Mononuclear cell (primary cell): Measurements from ENCODE around the gene ORMDL3. TPM values are rescaled to one million over a fixed set of nuclear protein-coding genes. Genes with fewer than 3 reads are reported as not detected.

ENCODE experiments used
- H3K27me3 ChIP-seq: 2 replicates; pipeline ENCODE4 v1.6.0; 2011; ENCODE audit warnings: low read length, control low read depth; ENCODE audit not compliant: insufficient read depth
- H3K4me1 ChIP-seq: 2 replicates; pipeline ENCODE4 v1.5.1; 2011; ENCODE audit warnings: mild to moderate bottlenecking, low read length, control low read depth; ENCODE audit not compliant: insufficient read depth
- H3K4me3 ChIP-seq: 2 replicates; pipeline ENCODE4 v1.5.1; 2011; ENCODE audit warnings: mild to moderate bottlenecking, low read length, moderate library complexity
- H3K9me3 ChIP-seq: 2 replicates; pipeline ENCODE4 v1.5.1; 2011; ENCODE audit warnings: low read depth, mild to moderate bottlenecking, control low read depth, low read length
- total RNA-seq: library from RNA; depleted of rRNA; stranded (reverse); fragments of >200 nt; gene quantifications from one replicate; pipeline ENCODE4 v1.2.3, GENCODE V29; 2012

The ORMDL3 gene, protein sequence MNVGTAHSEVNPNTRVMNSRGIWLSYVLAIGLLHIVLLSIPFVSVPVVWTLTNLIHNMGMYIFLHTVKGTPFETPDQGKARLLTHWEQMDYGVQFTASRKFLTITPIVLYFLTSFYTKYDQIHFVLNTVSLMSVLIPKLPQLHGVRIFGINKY
- 57.3 TPM for total RNA-seq

DNA sequence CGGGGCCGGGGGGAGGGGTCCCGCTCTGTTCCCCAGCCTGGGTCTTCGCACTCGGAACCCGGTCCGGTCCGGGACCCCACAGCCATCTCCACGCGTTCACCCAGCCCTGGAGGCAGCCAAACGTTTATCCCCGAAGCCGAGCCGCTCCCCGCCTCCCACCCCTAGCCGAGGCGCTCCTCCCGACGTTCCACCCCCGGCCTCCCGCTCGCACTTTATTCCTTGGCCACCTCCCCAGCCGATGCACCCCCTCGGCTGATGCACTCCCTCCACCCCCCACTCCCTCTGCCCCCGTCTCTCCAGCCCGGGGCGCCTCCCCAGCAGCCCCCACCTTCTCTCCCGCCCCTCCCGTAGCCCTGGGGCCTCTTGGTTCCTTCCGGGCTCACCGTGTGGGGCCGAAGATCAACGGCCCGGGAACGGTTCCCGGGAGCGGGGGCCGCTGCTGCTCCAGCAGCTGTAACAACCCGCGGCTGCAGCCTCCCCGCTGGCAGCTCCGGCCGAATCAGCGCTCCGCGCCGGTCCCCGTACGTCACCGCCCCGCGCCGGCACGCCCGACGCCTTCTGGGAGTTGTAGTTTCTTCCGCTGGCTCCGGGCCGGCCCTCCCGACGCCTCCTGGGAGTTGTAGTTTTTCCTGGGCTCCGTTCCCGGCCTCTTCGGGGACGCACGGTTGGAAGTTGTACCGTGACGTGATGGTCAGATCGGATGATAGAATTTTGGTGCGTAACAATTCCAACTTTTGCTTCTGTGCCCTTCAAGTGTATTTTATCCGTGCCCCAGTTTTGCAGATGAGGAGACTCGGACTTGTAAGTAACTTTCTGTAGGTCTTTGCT is at the start of gene ORMDL3, which contains the start of gene LRRC3C:
ORMDL3 (minus strand) TSS at position 501 of the 828 bp plus-strand sequence. CDS start 3,398 bp downstream, outside the sequence.
LRRC3C (plus strand) TSS at position 632 of the 828 bp plus-strand sequence. CDS start 13,792 bp downstream, outside the sequence.
- H3K4me1 ChIP-seq, result peaks cover 67% of the 10 kb centered on the region
- peak within 1 kb of the TSS; percentile 63 for H3K4me3 ChIP-seq
- no peaks in the 10 kb centered on the region for H3K9me3 ChIP-seq
- no peaks in the 10 kb centered on the region for H3K27me3 ChIP-seq

DNA sequence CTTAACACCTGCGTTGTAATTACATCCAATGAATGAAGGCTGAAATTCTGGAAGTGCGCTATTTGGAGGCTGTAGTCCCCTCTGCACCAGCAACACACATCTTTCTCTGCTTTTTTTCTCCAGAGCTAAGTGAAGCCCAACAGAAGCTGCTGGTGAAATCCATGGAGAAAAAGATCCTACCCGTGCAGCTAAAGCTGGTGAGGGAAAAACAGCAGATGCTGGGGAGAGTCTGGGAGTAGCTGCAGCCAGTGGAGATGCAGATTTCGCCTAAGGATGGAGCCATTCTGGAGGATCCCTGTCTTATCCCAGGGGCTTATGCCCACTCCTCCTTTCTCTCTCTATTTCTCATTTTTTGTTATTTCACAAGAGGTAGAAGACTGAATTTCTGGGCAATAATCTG is 48.4 kb upstream of the ORMDL3 start:
- no peaks in the 10 kb centered on the region for H3K27me3 ChIP-seq
- no peaks in the 10 kb centered on the region for H3K9me3 ChIP-seq
- H3K4me1 ChIP-seq, result peaks cover 23% of the 10 kb centered on the region
- no peak overlapping the region for H3K4me3 ChIP-seq

DNA sequence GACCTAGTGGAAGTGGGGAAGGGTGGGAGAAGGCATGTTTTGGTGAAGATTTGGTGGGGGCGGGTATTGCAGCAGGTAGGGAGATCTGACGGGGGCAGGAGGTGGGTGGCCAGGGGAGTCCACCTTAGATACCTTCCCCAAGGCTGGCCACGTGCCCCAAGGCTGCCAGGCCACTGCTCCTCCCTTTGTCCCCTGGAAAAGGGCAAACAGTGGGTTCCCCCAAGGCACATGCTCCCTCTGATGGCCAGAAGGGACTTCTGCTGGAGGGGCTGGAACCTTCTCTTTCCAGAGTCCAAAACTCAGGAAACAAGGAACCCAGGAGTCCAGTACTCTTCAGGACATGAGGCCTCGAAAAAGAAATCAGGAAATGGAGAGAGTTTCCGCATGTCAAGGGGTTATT is 47.0 kb upstream of the ORMDL3 start:
- Histone ChIP-seq H3K4me3 (no peak overlapping the region), H3K4me1 (peaks cover 16% of the 10 kb centered on the region), H3K9me3 (no peaks in the 10 kb centered on the region), H3K27me3 (no peaks in the 10 kb centered on the region)

DNA sequence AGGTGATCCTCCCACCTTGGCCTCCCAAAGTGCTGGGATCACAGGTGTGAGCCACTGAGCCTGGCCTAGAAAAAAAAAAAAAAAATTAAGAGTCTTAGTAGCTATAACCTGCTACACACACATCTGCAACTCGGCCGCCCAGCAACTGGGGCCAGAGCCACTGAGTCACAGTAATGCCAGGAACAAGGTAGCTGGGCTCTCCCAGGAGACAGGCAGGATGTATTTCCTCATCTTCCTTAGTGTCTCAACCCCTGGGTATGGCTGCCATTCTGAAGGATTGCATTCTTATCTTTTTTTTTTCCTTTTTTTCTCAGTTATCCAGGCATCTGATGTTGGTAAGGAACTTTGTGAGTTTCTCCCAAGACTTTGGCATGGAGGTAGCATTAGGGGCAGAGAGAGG is 46.1 kb upstream of the ORMDL3 start:
- Histone ChIP-seq H3K27me3 (no peaks in the 10 kb centered on the region), H3K4me3 (no peak overlapping the region), H3K9me3 (no peaks in the 10 kb centered on the region), H3K4me1 (peaks cover 16% of the 10 kb centered on the region)

DNA sequence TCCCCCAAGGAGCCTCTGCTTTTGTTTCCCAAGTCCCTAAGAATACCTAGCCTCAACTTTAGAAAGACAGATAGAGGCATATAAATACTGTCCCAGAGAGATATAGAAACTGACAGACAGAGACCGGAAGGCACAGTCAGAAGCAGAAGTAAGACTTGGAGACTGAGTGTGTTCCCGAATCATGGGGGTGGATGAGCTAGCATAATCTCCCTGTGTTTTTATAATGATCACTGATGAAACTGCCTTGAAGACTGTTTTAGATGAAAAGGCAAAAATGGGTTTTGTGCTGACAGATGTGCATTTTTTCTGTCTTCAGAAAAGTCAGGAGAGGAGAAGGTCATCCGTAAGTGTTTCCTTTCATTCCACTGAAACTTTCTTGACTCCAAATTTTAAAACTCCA is 44.9 kb upstream of the ORMDL3 start:
- Histone ChIP-seq H3K27me3 (no peaks in the 10 kb centered on the region), H3K9me3 (no peaks in the 10 kb centered on the region), H3K4me3 (no peak overlapping the region), H3K4me1 (peaks cover 27% of the 10 kb centered on the region)

DNA sequence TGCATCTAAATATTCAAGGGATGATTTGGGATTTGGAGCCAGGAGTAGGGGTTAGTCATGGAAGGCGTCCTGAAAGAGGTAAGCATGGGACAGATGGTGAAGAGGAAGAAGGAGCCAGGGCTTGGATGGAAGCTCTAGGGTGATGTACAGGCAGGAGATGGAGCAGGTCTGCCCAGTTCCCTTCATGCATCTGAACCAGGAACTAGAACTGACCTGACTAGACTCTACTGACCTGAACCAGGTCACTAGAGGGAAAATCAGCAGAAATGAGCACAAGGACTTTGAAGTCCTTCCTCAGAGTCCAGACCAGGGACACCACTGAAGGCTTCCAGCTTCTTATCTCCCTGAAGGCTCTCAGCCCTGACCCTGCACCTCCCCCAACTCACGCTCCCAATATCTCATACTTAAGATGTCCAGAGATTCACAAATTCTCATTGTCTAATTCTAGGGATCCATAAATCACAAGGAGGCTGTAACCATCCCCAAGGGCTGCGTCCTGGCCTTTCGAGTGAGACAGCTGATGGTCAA is 43.7 kb upstream of the ORMDL3 start:
- H3K4me1 ChIP-seq, result peaks cover 34% of the 10 kb centered on the region
- no peaks in the 10 kb centered on the region for H3K27me3 ChIP-seq
- no peak overlapping the region for H3K4me3 ChIP-seq

DNA sequence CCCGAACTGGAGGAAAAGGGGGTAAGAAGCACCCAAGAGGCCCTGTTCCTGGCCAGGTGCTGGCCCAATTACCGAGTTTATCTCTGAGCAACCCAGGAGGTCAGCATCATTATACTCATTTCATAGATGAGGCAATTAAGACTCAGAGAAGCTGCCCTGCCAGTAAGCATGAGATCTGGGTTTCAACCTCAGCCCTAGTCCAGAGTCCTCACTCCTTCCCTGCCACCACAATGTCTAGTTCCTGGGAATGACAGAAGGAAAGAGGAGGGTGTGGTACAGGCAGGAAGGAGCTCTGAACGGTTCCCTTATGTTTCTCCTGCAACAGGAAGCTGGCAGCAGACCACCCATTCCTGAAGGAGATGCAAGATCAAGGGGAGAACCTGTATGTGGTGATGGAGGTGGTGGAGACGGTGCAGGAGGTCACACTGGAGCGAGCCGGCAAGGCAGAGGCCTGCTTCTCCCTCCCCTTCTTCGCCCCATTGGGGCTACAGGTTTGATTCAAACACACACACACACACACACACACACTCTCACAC is 42.8 kb upstream of the ORMDL3 start:
- peaks cover 34% of the 10 kb centered on the region for H3K4me1 ChIP-seq
- no peaks in the 10 kb centered on the region for H3K27me3 ChIP-seq
- H3K9me3 ChIP-seq, result no peaks in the 10 kb centered on the region
- no peak overlapping the region for H3K4me3 ChIP-seq

More for the DNA sequence above, 43.7 kb upstream of the ORMDL3 start:
- no peaks in the 10 kb centered on the region for H3K9me3 ChIP-seq

DNA sequence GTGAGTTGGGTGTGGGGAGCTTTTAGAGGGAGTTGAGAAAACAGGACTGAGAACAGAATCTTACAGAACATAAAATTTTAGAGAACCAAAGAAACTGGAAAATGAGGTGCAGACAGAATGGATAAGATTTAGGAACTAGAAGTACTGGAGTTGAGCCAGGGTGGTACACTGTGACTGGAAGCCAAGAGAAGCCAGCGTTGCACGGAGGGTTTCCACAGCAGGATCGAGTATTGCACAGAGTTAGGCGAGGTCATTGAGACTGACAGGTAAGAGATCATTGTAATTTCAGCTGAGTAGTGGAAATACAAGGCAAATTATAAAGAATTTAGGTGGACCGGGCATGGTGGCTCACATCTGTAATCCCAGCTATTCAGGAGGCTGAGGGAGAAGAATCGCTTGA is 42.0 kb upstream of the ORMDL3 start:
- H3K4me3 ChIP-seq, result no peak overlapping the region
- H3K27me3 ChIP-seq, result no peaks in the 10 kb centered on the region
- H3K4me1 ChIP-seq, result peaks cover 34% of the 10 kb centered on the region
- H3K9me3 ChIP-seq, result no peaks in the 10 kb centered on the region

DNA sequence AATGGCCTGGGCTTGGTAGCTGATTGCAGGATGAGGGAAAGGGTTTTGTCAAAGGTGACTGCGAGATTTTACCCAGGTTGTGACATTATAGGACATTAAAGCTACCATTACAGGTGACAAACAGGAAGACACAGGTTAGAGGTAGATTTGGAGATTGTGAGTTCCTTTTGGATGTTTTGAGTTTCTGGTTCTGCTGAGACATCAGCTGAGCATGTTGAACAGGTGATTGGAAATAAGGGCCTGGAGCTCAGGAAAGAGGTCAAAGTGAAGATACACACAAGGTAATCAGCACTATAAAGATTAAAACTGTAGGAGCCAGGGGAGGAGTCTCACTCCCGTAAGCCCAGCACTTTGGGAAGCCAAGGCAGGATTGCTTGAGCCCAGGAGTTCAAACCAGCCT is 41.4 kb upstream of the ORMDL3 start:
- Histone ChIP-seq H3K4me1 (peaks cover 36% of the 10 kb centered on the region), H3K4me3 (no peak overlapping the region), H3K27me3 (no peaks in the 10 kb centered on the region), H3K9me3 (no peaks in the 10 kb centered on the region)

DNA sequence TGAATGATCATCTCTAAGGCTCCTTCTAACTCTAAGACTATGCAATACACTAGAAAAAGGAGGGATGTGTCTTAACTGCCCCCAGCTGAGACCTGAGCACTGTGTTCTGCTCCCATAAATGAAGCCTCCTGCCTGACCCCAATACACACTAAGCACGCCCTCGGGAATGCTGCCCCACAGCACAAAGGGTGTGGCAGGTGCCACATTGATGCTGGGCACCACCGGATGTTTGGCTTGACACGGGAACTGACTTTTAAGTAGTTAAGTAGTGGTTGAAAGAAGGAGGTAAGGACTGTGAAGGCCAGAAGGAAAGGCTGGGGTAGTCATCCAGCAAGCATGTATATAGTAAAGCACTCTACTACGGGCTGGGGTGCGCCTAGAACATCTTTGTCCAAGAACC is 39.4 kb upstream of the ORMDL3 start:
- no peak overlapping the region for H3K4me3 ChIP-seq
- no peaks in the 10 kb centered on the region for H3K9me3 ChIP-seq
- H3K4me1 ChIP-seq, result peaks cover 36% of the 10 kb centered on the region

DNA sequence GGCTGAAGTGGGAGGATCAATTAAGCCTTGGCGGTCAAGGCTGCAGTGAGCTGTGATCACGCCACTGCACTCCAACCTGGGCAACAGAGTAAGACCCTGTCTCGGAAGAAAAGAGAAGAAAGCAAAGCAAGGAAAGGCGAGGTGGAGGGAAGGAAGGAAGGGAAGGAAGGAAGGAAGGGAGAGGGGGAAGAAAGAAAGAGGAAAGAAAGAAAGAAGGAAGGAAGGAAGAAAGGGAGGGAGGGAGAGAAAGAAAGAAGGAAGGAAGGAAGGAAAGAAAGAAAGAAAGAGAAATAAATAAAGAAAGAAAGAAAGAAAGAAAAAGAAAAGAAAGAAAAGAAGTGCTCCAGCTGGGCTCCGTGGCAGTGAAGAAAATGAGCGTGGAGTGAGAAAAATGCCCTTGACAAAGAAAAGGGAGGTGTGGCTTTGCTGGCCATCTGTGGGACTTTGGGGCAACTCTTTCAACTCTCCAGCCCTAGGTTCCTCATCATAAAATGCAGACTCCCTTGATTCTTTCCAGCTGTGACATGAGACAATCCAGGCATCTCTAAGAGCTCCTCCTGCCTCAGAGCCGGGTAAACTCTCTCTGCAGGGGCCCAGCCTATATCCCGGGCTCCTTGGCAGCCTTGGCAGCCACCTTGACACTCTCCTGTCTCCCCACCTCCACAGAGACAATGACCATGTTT is 37.8 kb upstream of the ORMDL3 start:
- no peak overlapping the region for H3K4me3 ChIP-seq
- H3K27me3 ChIP-seq, result no peaks in the 10 kb centered on the region
- no peaks in the 10 kb centered on the region for H3K9me3 ChIP-seq
- H3K4me1 ChIP-seq, result peaks cover 33% of the 10 kb centered on the region

More for the DNA sequence above, 39.4 kb upstream of the ORMDL3 start:
- no peaks in the 10 kb centered on the region for H3K27me3 ChIP-seq

DNA sequence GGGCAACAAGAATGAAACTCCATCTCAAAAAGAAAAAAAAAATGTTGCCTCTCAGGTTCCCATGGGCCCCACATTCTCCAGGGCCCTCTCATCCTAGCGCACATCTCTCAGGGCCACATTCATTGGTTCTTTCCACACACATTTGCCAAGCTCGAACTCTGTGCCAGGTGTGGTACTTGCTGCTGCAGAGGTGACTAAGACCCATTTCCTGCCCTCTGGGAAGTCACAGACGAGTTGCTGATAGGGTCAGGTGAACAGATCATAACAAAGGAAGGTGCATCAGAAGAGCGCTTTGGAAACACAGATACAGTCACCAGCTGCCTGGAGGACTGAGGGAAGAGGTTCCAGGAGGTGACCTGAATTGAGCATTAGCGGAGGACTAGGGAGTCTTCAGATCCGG is 36.4 kb upstream of the ORMDL3 start:
- no peaks in the 10 kb centered on the region for H3K27me3 ChIP-seq
- H3K4me1 ChIP-seq, result peaks cover 37% of the 10 kb centered on the region
- no peak overlapping the region for H3K4me3 ChIP-seq
- H3K9me3 ChIP-seq, result no peaks in the 10 kb centered on the region

DNA sequence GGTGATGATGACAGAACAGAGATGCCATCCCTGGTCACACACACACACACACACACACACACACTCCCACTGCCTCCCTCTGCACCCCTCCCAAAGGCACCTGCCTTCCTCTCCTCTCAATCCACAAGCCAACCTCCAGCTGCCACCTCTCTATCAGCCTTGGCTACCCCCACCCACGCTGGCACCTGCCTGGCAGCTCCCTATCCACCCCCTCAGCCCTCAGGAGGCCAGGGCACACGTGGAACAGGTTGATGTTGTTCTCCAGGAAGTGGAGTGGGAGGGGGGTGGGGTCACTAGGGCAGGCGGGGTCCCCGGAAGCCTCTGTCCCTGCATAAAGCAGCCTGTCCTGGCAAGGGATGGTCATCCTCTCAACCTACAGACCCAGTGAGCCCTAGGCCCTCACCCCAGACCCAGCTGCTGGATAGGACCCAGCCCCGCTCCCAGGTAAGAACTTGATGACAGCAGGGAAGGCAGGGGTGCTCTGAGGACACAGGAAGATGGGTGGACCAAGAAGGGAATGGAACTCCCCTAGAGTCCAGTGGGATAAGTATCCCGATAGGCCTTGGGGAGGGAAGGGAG is 35.3 kb upstream of the ORMDL3 start, which contains the start of gene GSDMA:
GSDMA (plus strand) TSS at position 363 of the 579 bp plus-strand sequence. CDS start 2,684 bp downstream, outside the sequence.
- H3K4me1 ChIP-seq, result peaks cover 28% of the 10 kb centered on the region

DNA sequence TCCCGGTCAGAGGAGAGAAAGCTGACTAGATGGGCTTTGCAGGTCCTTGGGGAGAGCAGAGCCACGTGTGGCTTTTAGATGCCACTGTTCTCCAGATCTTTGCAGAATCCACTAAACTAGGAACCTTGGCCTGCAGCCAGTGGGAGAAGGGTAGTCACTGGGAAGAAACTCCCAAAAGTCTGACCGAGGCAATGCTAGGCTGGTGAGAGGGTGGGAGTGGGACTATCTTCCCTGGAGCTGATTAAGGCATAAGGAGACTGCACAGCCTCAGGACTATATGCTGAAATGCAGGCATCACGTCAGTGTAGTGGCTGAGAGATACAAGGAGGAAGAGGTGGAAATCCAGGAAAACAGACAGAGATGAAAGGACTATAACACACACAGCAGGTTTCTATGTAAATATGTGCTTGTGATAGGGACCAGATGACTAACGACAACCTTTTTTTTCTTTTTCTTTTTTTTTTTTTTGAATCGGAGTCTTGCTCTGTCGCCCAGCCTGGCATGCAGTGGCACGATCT is 33.2 kb upstream of the ORMDL3 start:
- Histone ChIP-seq H3K27me3 (no peaks in the 10 kb centered on the region), H3K9me3 (no peaks in the 10 kb centered on the region), H3K4me3 (no peak overlapping the region), H3K4me1 (peaks cover 18% of the 10 kb centered on the region)

More for the DNA sequence above, 35.3 kb upstream of the ORMDL3 start, which contains the start of gene GSDMA:
- H3K4me3 ChIP-seq, result no peak within 1 kb of the TSS
- no peaks in the 10 kb centered on the region for H3K9me3 ChIP-seq
- H3K27me3 ChIP-seq, result no peaks in the 10 kb centered on the region
